HG03521 (cell line): ENCODE results near the gene MAD2L2.

Experiments used
- ATAC-seq: cut with Tn5 transposase; IDR thresholded peaks from one replicate; pipeline ENCODE4 v1.9.1; 2021; ENCODE audit warnings: mild to moderate bottlenecking, moderate library complexity; ENCODE audit not compliant: unreplicated experiment

Gene MAD2L2

DNA sequence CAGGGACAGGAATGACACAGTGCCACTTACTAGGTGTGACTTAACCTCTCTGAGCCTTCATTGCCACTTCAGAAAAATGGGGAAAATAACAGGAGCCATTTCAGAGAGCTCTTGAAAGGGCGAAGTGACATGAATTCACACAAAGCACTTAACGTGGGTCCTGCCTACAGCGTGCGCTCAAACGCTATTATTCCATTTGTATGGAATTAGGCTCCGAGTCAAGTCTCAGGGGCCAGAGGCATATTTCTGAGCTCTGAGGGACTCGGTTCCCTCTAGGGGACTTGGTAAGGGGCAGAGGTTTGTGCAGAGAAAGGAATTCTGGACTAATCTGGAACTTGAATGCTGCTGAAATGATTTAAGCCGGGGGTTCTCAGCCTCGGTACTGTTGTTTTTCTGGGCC, 24.6 kb upstream of the MAD2L2 start:
- no peak for ATAC-seq

DNA sequence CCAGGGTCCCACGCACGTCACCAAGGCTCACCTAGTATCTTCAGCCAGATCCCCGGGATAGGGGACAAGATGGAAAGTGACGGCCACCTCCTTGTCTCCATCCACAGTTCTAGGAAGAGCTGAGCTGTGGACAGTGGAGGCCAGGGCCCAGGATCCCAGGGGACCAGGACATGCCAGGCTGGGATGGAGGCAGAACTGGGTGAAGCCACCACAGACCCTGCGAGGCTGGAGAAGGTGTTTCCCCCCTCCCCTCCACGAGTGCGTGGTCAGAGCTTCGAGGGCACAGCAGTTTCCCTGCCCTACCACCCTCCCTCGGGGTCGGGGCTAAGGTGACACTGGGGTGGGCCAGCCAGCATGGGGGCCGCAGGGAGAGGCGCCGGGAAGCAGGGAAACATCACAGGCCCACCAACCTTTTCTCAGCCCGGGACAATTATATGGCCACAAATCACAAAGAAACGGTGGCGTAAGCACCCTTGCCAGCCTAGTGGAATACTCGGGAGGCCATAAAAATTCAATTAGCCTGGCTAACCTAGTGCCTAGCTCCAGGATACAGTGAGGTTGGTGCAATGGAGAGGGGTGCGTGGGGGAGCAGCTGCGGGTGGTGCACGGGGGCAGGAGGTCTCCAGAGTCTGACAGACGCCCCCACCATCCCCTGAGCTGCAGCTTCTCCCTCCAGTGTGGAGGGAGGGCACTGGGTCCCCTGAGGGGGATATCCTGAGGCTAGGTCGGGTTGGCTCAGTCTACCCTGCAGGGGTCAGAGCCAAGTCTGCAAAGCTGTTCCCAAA, 23.9 kb upstream of the MAD2L2 start:
- no peak for ATAC-seq

DNA sequence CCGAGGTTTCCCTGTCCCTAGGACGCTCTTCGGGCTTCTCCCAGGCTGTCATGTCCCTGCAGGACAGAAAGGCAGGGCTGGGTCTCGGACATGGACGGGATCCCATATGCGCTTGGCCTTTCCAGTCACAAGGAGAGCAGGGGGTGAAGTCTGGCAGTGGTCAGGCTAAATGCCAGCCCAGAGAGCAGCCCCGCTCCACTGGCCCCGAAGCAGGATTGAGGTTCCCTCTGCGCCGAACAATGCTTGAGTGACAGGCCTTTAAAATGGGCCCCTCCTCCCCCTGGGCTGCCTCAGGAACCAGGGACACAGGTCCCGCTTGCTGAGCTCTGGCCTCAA, 23.2 kb upstream of the MAD2L2 start:
- ATAC-seq = no peak

DNA sequence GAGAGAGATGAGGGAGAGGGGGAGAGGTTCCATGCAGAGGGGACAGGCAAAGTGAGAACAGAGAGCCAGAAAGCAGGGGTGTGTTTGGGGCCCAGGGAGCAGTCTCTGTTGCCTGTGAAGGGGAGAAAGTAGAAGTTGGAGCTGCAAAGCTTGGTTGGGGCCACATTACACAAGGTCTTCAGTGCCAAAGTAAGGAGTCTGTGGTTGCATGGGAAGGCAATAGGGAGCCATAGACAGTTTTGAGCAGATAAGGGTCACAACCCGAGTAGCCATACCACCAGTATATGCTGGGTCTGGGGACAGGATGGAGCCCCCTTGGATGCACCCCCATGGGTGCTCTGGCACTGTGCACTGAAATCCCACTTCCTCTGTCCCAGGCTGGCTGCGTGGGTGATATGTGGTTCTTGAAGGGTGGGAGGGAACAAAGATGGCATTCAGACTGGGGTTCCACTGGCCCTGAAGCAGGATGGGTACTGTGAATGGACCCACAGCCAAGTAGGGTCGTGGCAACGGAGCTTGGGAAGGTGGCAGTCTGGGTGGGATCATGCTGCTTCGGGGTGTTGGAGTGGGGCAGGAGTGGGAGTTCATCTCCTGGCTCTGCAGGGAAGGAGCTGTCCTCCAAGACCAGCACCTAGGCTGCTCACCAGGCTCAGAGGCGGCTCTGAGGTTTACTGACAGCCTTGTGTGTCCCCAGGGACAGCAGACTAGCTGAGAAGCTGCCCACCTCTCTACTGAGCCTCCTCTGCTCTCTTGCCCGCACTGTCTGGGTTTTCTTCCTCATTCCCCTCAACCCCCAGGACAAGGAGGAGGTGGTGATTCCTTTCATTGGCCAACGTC, 22.6 kb upstream of the MAD2L2 start:
- no peak for ATAC-seq

DNA sequence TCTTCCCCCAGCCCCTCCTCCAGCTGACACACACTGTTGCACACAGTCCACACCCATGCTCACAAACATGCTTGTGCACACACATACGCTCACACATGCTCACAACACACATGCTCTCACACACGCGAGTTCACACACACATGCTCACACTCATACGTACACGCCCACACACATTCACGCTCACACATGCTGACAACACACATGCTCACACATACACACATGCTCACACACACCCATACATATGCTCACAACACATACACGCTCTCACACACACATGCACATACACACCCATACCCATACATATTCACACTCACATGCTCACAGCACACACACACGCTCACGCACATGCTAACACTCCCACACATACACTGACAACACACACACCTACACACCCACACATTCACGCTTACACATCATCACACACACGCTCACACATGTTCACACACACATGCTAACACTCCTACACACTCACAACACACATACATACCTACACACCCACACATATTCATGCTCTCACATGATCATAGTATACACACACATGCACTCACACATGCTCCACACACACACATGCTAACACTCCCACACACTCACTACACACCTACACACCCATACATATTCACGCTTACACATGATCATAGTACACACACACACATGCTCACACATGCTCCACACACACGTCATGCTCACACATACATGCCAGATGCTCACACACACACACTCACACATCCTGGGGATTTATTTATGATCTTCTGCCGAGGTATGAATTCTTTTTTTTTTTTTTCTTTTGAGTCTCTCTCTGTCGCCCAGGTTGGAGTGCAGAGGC, 21.2 kb upstream of the MAD2L2 start:
- no peak for ATAC-seq

DNA sequence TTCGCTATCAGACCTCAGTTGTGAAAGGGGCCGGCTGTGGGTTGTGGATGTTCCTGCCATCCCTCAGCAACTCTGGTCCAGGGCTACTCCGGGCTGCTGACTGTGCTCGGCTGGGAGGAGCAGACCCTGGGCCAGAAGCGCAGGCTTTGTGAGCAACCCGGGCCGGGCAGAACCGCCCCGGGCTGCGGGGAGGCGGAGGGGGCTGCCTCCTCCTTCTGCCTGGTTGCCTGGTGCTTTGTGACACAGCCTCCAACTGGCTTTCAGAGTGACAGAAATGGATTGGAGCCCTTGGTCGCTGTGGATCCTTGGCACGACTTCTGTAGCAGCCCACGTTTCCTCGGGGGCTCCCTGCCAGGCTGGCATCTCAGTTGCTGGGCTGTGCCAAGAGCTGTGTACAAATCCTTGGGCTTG, 20.6 kb upstream of the MAD2L2 start:
- ATAC-seq = no peak

DNA sequence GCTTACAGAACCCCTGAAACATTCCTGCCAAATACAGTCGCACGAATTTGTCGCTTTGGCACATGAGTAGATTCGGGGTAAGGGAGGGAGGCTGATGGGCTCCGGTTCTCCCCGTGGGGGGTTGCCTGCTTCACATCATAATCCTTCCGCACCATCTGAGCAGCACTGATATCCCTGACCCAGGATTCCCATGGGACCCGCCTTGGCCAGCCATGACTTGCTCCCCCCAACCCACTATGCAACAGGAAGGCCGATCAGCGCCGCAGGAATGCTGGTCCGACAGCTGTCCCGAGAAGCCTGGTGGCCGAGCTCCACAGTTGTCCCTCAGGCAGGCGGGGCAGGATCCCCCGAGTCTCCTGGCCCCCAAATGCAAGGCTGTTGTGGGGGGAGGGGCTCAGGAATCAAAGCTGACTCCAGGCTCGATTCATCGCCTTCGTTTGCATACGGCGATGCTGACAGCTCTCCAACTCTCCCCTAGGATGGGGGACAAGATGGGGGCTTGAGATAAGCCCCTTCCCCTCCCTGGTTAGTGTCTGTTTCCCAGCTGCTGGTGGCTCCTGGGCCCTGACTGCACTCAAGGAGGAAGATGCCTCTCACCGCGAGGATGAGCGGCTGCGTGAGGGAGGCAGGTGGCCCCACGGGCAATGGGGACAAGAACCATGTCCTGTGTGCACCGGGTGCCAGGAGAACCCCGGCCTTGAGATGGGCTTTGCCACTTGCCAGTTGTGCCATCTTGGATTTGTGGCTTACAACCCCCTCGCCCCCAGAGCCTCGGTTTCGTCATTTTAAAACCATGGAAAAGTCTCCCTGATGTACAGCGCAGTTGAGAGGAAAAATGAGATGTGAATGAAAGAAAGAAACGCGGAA, 19.9 kb upstream of the MAD2L2 start:
- no peak for ATAC-seq

DNA sequence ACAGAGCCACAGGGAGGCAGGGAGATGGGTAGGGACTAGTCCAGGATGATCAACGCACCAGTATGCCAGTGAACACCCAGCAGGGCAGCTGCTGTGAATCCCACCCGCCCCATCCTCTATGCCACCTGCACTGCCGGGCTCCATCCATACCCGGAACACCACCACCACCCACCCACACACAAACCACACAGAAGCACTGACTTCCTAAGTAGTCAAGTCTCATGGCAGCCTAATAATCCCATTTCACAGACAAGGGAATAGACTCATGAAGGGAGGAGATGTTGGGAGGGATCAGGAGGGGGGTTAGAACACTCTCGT, 16.9 kb upstream of the MAD2L2 start:
- ATAC-seq = no peak

DNA sequence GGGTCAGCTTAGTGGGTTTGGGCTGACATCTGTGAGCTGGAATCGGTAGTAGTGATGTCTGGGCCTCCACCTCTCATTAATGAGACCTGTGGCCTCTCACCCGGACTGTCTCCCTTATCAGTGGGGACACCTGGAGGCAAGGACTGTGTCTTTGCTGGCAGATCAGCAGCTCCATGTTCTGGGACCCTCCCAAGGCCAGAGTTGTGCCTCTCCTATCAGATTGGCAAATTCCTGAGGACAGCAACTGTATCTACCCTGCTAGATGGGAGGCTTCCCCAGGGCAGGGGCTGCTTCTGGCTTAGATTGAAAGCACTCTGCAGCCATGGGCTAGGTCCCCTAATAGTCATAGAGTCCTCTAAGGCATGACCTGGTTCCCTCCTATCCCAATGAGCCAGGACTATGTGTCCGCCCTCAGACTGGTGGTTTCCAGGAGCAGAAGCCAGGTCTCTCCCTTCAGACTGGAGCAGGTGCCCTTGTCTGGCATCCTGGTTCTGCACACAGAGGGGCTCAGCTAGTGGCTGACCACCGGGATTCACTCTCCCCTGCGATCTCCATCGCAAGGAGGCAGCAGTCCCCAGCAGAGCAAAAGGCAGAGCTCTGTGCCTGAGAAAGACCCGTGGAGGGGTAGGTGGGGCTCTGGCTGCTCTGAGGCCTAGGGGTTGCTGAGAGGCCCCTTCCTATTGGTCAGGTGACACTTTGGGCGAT, 16.4 kb upstream of the MAD2L2 start:
- ATAC-seq = no peak

DNA sequence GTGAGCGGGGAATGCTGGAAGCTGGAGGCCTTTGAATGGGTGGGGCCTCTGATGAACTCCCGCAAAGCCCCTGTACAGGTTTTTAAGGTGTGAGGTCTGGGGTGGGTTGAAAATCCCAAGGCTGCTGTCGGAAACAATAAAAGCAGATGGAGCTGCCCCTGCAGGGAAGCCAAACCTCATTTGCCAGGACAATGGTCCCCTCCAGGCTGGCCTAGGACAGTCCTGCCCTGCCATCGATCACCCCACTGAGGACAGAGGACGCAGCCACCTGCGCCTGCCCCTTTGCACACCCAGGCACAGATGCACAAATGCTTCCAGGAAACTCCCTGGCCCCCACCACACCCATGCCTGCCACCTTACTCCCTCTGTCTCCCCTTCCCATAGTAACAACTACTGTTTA, 14.9 kb upstream of the MAD2L2 start:
- ATAC-seq = no peak

DNA sequence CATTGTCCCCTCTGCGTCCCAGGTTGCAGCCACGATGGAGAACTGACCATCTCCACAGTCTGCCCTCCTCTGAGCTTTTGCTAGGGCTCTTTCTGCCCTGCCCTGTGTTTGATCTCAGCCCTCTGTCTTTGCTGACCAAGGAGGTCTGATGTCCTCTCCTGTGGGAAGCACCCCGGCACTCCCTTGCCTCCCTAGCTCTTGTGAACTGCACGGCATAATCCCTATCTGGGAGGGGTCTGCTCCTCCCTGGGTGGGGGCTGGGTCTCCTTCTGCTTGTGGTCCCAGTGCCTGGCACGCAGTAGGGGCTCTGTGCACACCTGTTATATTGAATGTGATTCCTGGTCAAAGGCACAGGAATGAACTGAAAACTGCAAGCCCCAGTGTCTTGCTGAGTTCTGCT, 13.0 kb upstream of the MAD2L2 start:
- no peak for ATAC-seq

DNA sequence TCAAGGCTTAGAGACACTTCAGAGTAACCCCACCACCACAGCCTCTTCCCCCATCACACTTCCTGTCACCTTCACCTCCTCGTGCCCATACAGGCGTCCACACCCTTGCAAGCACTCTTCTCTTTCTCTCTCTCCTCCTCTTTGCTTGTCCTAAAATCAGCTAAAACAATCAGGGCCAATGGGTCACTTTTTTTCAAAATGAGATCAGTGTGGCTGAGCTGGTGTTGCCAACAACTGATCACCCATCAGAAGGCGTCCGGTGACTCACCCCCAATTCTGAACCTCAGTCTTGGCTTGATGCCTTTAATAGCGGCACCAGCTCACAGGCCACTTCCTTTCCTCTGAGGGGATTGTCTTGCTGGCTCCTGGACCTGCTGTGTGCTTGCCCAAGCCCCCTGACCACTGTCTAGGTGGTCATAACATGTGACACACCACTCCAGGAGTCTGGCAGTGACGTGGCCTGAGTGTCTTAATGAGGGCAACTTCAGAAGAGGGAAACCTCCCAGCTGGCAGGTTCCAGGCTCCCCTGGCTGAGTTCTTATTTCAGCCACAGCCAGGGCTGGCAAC, 12.2 kb upstream of the MAD2L2 start:
- no peak for ATAC-seq

DNA sequence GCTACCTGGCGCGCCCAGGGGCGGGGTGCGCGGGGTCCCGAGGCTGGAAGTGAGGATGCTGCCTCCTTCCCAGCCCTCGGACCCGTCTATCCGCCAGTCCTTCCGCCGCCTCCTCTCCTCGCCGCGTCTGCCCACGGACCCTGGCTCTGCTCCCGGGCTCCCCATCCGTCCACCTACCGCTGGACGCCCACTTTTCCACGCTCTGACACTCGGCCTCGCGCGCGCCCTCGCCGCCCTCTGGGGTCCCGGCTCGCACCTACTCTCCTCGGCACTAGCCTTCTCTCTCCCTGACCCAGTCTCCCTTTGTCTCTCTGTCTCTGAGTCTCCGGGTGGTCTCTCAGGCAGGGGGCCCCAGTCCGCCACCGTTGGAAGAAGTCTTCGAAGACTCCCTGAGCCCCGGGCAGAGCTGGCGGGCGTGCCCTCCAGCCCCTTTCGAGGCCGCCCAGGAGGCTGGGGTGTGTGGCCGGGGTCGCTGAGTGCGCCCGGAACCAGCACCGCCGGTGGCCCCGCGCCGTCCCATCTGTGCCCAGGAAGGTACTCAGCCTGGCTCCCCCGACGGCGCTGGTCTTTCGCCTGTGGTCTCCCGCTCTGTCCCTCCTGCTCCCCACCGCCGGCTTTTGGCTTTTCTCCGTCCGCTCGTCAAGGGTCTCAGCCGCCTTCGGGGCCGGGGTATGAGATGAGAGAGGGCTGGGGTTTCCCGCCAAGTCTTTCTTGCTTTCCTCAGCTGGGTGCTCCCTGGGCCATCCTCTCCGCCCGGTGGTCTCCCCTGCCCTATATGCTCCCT, 11.2 kb upstream of the MAD2L2 start:
- no peak for ATAC-seq

DNA sequence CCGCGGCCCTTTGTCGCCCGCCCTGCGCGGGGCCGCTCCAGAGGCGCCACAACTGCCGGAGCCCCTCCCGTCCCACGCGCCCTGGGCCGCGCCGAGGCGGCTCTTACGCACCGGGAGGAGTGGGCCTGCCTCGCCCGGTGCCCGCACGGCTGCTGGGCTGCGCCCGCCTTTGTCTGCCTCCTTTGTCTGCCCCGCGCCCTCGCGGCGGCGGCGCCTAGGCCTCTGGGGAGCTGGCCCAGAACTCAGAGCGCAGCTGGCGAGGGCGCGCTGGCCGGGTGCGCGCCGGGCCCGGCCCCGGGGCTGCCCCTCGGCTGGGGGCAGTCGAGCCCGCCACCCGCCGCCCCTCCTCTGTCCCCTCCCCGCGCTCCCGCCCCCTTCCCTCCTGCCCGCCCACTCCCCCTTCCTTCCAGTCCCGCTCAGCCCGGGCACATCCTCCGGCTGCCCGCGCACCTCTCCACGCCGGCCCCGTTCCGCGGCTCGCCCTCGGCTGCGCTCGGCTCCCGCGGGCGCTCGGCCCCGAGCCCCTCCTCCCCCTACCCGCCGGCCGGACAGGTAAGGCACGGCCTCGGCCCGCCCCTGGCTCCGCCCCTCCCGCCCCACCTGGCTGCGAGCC, 10.5 kb upstream of the MAD2L2 start, which contains the start of gene DRAXIN:
Gene DRAXIN (plus strand): TSS at position 409 of the 613 bp plus-strand sequence. CDS start 14,549 bp downstream, outside the sequence.
- ATAC-seq = no peak

DNA sequence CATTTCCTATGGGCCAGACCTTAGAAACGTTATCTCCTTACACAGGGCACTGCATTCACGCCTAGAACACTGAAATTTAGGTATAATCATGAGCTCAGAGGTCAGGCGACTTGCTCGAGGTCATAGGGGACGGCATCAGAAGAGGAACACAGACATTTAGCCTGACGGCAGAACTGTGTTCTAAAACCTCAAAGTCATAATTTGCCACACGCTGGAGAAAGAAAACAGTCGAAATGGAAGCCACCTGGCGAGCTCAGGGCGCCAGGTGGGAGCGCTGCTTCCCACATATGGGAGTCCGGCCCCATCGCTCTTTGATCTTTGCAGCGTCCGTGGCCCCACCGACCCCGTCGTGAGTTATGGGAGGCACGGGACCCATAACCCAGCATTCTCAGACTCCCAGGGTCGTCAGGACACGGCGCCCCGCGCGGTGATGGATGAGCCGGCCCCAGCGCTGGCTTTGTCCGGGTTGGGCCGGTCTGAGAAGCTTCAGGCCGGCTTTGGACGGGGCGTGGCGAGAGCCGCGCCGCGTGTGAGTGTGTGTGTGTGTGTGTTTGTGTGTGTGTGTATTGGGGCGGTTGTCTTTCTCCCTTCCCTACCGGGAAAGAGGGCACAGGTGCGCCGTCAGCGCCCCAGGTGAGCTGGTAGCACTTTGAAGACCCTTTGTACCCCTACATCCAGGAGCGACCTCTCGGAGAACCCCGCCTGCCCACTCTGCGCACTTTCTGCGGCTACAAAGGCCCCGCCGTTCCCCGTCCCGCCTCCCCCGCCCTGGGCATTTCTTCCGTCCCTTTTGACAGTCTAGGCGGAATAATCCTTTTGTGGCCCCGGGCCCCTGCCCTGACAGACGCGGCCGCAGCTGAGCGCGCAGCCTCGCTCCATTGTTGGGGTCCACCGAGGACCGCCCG, 9.7 kb upstream of the MAD2L2 start:
- ATAC-seq = no peak

DNA sequence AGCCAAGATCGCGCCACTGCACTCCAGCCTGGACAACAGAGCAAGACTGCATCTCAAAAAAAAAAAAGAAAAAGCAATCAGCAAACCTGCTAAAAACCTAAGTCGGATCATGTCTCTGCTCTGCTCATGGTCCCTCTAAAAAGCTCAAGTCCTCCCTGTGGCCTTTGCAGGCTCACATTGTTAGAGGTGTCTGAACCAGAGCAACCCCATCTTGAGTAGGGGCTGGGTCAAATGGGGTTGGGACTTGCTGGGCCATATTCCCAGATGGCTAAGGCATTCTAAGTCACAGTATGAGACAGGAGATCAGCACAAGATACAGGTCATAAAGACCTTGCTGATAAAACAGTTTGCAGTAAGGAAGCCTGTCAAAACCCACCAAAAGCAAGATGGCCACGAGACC, 7.6 kb upstream of the MAD2L2 start:
- no peak for ATAC-seq

DNA sequence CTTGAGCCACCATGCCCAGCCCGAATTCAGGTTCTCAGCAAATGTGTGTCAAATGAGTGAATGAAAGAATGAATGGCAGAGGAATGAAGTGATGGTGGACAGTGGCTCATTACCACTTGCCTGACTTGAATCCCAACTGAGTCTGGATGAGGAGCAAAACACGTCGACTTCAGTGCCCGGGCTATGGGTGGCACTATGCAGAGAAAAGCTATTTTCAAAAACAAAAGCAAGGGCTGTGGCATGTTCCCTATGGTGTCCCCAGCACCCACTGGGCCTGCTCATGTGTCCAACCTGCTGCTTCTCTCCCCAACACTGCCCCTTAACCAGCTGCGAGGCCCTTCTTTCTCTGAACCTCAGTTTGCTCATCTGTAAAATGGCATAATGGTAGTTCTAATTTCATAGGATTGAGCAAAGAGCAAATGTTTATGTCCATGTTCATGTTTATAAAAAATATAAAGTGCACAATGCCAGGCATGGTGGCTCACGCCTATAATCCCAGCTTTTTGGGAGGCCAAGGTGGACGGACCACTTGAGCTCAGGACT, 4.3 kb upstream of the MAD2L2 start:
- ATAC-seq = no peak
